BJ (cell line): ENCODE results near the gene ZNF622. TPM values are rescaled to one million over a fixed set of nuclear protein-coding genes. Genes with fewer than 3 reads are reported as not detected.

Source experiments
- CTCF ChIA-PET: fragments of 350-600 bp; formaldehyde crosslinking; extraction: SDS; loops from one replicate; lab custom pipeline; 2021; ENCODE audit warnings: antibody characterized with exemption, inconsistent platforms; lab: Yijun Ruan, JAX
- POLR2A ChIA-PET: fragments of 300-600 bp; sonication (Branson Sonifier 250); formaldehyde crosslinking; extraction: SDS; loops from one replicate; lab custom pipeline; 2021; ENCODE audit warnings: antibody characterized with exemption; lab: Charles Lee
- DNase-seq: peaks from one replicate; pipeline ENCODE4 v3.0.0-alpha.2; 2011; ENCODE audit warnings: low read depth
- H3K27me3 ChIP-seq: 2 replicates; pipeline ENCODE4 v1.6.0; 2011; ENCODE audit warnings: low read length; ENCODE audit not compliant: control insufficient read depth, insufficient read depth
- H3K36me3 ChIP-seq: 2 replicates; pipeline ENCODE4 v1.5.1; 2011; ENCODE audit warnings: low read length; ENCODE audit not compliant: control insufficient read depth, insufficient read depth
- H3K4me3 ChIP-seq: 2 replicates; pipeline ENCODE4 v1.5.1; 2011; ENCODE audit warnings: low read depth, mild to moderate bottlenecking, control low read depth, low read length
- polyA minus RNA-seq: library from RNA; depleted of rRNA, polyadenylated mRNA; stranded (reverse); fragments of >200 nt; gene quantifications from 2 replicates; pipeline ENCODE4 v1.2.3, GENCODE V29; 2011; rRNA and poly(A)+ RNA removed
- polyA plus RNA-seq: library from polyadenylated mRNA; depleted of rRNA; stranded (reverse); fragments of >200 nt; gene quantifications from 2 replicates; pipeline ENCODE4 v1.2.3, GENCODE V29; 2011; rRNA removed
- TF ChIP-seq, protein P1 (sequence below): IDR thresholded peaks from 2 replicates; pipeline ENCODE4 v1.5.1; 2011; ENCODE audit warnings: low read depth, mild to moderate bottlenecking, control low read depth, inconsistent platforms, low read length, moderate library complexity; ENCODE audit not compliant: insufficient read depth

Gene ZNF622
- polyA plus RNA-seq (16.9 and 20.3 TPM in 2 replicates), polyA minus RNA-seq (10.3 and 12.7 TPM in 2 replicates)

DNA sequence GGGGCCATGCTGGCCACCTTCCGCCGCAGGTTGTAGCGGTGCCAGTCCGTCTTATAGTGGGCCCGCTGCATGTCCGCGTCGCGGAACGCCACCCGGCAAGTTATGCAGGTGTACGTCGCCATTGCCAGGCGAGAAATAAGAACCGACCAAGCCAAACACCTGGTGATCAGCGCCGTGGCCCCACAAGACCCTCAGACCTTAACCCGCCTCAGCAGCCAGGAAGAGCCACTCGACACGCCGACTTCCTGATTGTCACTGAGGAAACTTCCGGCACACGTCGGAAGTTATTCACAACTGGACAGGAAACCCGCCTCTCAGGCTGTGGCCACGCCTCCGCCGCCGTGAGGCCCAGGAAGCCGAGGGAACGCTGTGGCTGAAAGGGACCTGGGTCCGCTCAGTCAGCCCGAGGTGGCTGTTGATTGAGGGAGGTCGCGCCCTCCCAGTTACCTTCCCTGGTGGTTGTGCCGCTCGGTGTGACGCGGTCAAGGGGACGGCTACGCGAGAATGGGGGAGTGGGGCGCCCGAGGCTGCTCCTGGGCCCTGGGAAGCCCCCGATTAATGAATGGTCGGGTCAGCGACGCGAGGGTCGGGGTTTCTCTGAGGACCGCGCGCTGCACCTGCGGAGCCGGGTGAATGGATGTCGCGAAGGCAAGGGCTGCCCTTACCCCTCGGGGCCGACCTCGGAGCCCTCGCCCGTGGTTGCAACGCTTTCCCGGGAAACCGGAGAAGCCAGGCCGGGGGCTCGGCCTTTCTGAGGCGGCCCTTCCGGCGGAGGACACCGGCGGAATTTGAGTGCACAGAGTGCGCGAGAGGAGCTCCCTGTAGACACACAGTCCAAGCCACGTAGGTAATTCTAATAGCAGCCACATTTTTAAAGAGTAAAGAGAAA is at the start of gene ZNF622:
ZNF622 (minus strand) TSS at position 257 of the 889 bp plus-strand sequence; CDS start at position 122, 135 bp downstream.
- TF ChIP-seq, protein P1, sequence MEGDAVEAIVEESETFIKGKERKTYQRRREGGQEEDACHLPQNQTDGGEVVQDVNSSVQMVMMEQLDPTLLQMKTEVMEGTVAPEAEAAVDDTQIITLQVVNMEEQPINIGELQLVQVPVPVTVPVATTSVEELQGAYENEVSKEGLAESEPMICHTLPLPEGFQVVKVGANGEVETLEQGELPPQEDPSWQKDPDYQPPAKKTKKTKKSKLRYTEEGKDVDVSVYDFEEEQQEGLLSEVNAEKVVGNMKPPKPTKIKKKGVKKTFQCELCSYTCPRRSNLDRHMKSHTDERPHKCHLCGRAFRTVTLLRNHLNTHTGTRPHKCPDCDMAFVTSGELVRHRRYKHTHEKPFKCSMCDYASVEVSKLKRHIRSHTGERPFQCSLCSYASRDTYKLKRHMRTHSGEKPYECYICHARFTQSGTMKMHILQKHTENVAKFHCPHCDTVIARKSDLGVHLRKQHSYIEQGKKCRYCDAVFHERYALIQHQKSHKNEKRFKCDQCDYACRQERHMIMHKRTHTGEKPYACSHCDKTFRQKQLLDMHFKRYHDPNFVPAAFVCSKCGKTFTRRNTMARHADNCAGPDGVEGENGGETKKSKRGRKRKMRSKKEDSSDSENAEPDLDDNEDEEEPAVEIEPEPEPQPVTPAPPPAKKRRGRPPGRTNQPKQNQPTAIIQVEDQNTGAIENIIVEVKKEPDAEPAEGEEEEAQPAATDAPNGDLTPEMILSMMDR, result no peak
- DNase-seq, result peak; percentile 51
- POLR2A ChIA-PET, result no interaction called here
- CTCF ChIA-PET, result no interaction called here
- H3K4me3 ChIP-seq, result peak within 1 kb of the TSS; percentile 84
- peaks cover 3% of the 10 kb centered on the region for H3K36me3 ChIP-seq
- H3K27me3 ChIP-seq, result no peaks in the 10 kb centered on the region

GRCh38 chr5:16510098-16510497 is 44.5 kb upstream of the ZNF622 start:
- POLR2A ChIA-PET, result no interaction called here
- Histone ChIP-seq H3K27me3 (peaks cover 2% of the 10 kb centered on the region; the same call in 1 of the 2 replicates), H3K4me3 (no peak overlapping the region), H3K36me3 (no peaks in the 10 kb centered on the region)
- no peak for DNase-seq
- TF ChIP-seq, protein P1, result no peak
- CTCF ChIA-PET, result interaction anchor here (1.2 kb wide), 1 partner anchor 10 kb away, joined by 3 read pairs; no protein-coding TSS in a partner anchor

GRCh38 chr5:16508730-16509531 is 43.3 kb upstream of the ZNF622 start:
- Histone ChIP-seq H3K4me3 (no peak overlapping the region), H3K36me3 (no peaks in the 10 kb centered on the region), H3K27me3 (peaks cover 2% of the 10 kb centered on the region; the same call in 1 of the 2 replicates)
- POLR2A ChIA-PET, result no interaction called here
- CTCF ChIA-PET, result interaction anchor here (1.7 kb wide), 1 partner anchor 37 kb away, joined by 3 read pairs; no protein-coding TSS in a partner anchor
- no peak for DNase-seq
- TF ChIP-seq, protein P1, result no peak

GRCh38 chr5:16507716-16508115 is 42.1 kb upstream of the ZNF622 start:
- H3K4me3 ChIP-seq, result no peak overlapping the region
- no peak for DNase-seq
- POLR2A ChIA-PET, result no interaction called here
- no peaks in the 10 kb centered on the region for H3K36me3 ChIP-seq
- peaks cover 2% of the 10 kb centered on the region; the same call in 1 of the 2 replicates for H3K27me3 ChIP-seq
- CTCF ChIA-PET, result interaction anchor here (1.1 to 2.3 kb wide), 3 partner anchors 38 to 45 kb away, joined by 3 to 7 read pairs (median 4); no protein-coding TSS in a partner anchor
- TF ChIP-seq, protein P1, result no peak
